ENCODE data around the gene ZNF358.

- TF ChIP-seq POLR2AphosphoS5 (IDR thresholded peaks at IDR 0.05): peak; percentile 42 to 82 (median 47)
- no peak for TF ChIP-seq CTCF (IDR thresholded peaks at IDR 0.05 in 8 of 11, conservative IDR thresholded peaks at IDR 0.05 in 3 of 11)
- TF ChIP-seq POLR2A (IDR thresholded peaks at IDR 0.05): no peak
Measured at GRCh38 chr19:7478173-7478842, 37.6 kb upstream of the ZNF358 start.

All from spleen (tissue), 7 donors.